H1 (cell line): ENCODE data around the gene H1-8. TPM values are rescaled to one million over a fixed set of nuclear protein-coding genes. Genes with fewer than 3 reads are reported as not detected.

Experiments
- CTCF ChIA-PET: fragments of 300-600 bp; sonication (Branson Sonifier 250); formaldehyde crosslinking; loops from one replicate; lab custom pipeline; 2021; ENCODE audit not compliant: partially characterized antibody; lab: Charles Lee
- POLR2A ChIA-PET: fragments of 300-600 bp; sonication (Branson Sonifier 250); formaldehyde crosslinking; loops from one replicate; lab custom pipeline; 2021; ENCODE audit warnings: inconsistent platforms; ENCODE audit not compliant: partially characterized antibody; lab: Charles Lee
- DNase-seq, 2 experiments: peaks; one replicate each; pipeline versions ENCODE4 v3.0.0 to v3.0.0-alpha.2; 2010 to 2022; ENCODE audit warnings: low spot score in 2 of 2, low read depth in 1 of 2, mixed read lengths in 1 of 2
- FAIRE-seq: peaks from 2 replicates; lab custom pipeline; 2011; peaks lifted over from hg19 to GRCh38; lab: Jason Lieb, UNC
- H2AFZ ChIP-seq: 2 replicates; pipeline ENCODE4 v1.8.1; 2012; ENCODE audit warnings: low read length, inconsistent platforms
- H2AK5ac ChIP-seq: 2 replicates; pipeline ENCODE4 v1.6.1; 2013; ENCODE audit warnings: low read depth, low read length
- H2BK120ac ChIP-seq: replicated peaks from 2 replicates; pipeline ENCODE3; 2013; ENCODE audit warnings: low read depth, low read length, inconsistent platforms
- H2BK12ac ChIP-seq: 2 replicates; pipeline ENCODE4 v1.6.1; 2013; ENCODE audit warnings: low read depth, low read length
- H2BK15ac ChIP-seq: 2 replicates; pipeline ENCODE4 v1.6.1; 2013; ENCODE audit warnings: low read length
- H2BK20ac ChIP-seq: 2 replicates; pipeline ENCODE4 v1.6.1; 2013; ENCODE audit warnings: low read length
- H2BK5ac ChIP-seq: 2 replicates; pipeline ENCODE4 v1.6.1; 2013; ENCODE audit warnings: low read depth, low read length
- H3K14ac ChIP-seq: 2 replicates; pipeline ENCODE4 v1.6.1; 2013; ENCODE audit warnings: inconsistent platforms; ENCODE audit not compliant: insufficient read length
- H3K18ac ChIP-seq: 2 replicates; pipeline ENCODE4 v1.6.1; 2013; ENCODE audit warnings: low read length; ENCODE audit errors: extremely low read depth
- H3K23ac ChIP-seq: 2 replicates; pipeline ENCODE4 v1.6.1; 2013; ENCODE audit warnings: inconsistent platforms; ENCODE audit not compliant: insufficient read length
- H3K23me2 ChIP-seq: 2 replicates; pipeline ENCODE4 v1.6.1; 2013; ENCODE audit warnings: low read depth, low read length
- H3K27ac ChIP-seq: 2 replicates; pipeline ENCODE4 v1.6.1; 2011; ENCODE audit warnings: low read depth, low read length, inconsistent platforms
- H3K27me3 ChIP-seq, 4 experiments: replicated peaks in 1 of 4; 1 replicate in 1 of 4; 2 replicates in 3 of 4; pipeline versions ENCODE4 v1.6.1 to v1.8.1; 2011 to 2013; ENCODE audit warnings: low read length in 3 of 4, mild to moderate bottlenecking in 3 of 4, inconsistent platforms in 2 of 4, mixed read lengths in 2 of 4, moderate library complexity in 1 of 4; ENCODE audit not compliant: control insufficient read depth in 3 of 4, insufficient read depth in 3 of 4; ENCODE audit errors: extremely low read depth in 1 of 4
- H3K36me3 ChIP-seq, 4 experiments: 2 replicates each; pipeline versions ENCODE4 v1.6.1 to v1.8.1; 2011 to 2013; ENCODE audit warnings: mild to moderate bottlenecking in 4 of 4, low read length in 3 of 4, moderate library complexity in 2 of 4, control low read depth in 1 of 4, inconsistent platforms in 1 of 4; ENCODE audit not compliant: insufficient read depth in 4 of 4, control insufficient read depth in 2 of 4
- H3K4ac ChIP-seq: replicated peaks from 2 replicates; pipeline ENCODE3; 2013; ENCODE audit warnings: low read length, low read depth, mixed read lengths, inconsistent platforms; ENCODE audit not compliant: insufficient read length
- H3K4me1 ChIP-seq, 4 experiments: replicated peaks in 1 of 4; 1 replicate in 1 of 4; 2 replicates in 3 of 4; pipeline versions ENCODE4 v1.6.1 to v1.8.1; 2011 to 2013; ENCODE audit warnings: low read length in 3 of 4, inconsistent platforms in 2 of 4, mixed read lengths in 1 of 4; ENCODE audit not compliant: insufficient read depth in 4 of 4, control insufficient read depth in 3 of 4
- H3K4me2 ChIP-seq, 2 experiments: 2 replicates each; pipeline versions ENCODE4 v1.6.1 to v1.8.1; 2011 to 2013; ENCODE audit warnings: low read depth in 2 of 2, low read length in 2 of 2, control low read depth in 1 of 2, inconsistent platforms in 1 of 2, mild to moderate bottlenecking in 1 of 2; ENCODE audit not compliant: insufficient read depth in 1 of 2
- H3K4me3 ChIP-seq, 4 experiments: fragments of 200-600, 300-600 bp in 1 of 4; sonication (generic), shearing (Covaris generic), sonication (Bioruptor Twin) in 1 of 4; 2 replicates each; pipeline versions ENCODE4 v1.5.1 to v1.8.1; 2011 to 2016; ENCODE audit warnings: low read length in 4 of 4, low read depth in 3 of 4, control low read depth in 2 of 4, inconsistent platforms in 2 of 4, mild to moderate bottlenecking in 2 of 4, mixed read lengths in 1 of 4, moderate library complexity in 1 of 4; ENCODE audit not compliant: insufficient read depth in 2 of 4; ENCODE audit errors: extremely low read depth in 1 of 4
- H3K56ac ChIP-seq: replicated peaks from 2 replicates; pipeline ENCODE3; 2013; ENCODE audit warnings: low read depth, mild to moderate bottlenecking, mixed read lengths, low read length, inconsistent platforms; ENCODE audit not compliant: insufficient read length
- H3K79me1 ChIP-seq: 2 replicates; pipeline ENCODE4 v1.6.1; 2013; ENCODE audit warnings: low read depth, low read length, control low read depth
- H3K79me2 ChIP-seq, 2 experiments: 2 replicates each; pipeline versions ENCODE4 v1.6.1 to v1.8.1; 2012 to 2013; ENCODE audit warnings: low read length in 2 of 2, mild to moderate bottlenecking in 2 of 2, inconsistent platforms in 1 of 2; ENCODE audit not compliant: insufficient read depth in 2 of 2, control insufficient read depth in 1 of 2
- H3K9ac ChIP-seq, 4 experiments: replicated peaks in 1 of 4; 1 replicate in 1 of 4; 2 replicates in 3 of 4; pipeline versions ENCODE4 v1.6.1 to v1.8.1; 2011 to 2013; ENCODE audit warnings: low read depth in 3 of 4, low read length in 3 of 4, control low read depth in 2 of 4, mild to moderate bottlenecking in 2 of 4, moderate library complexity in 2 of 4, inconsistent platforms in 1 of 4; ENCODE audit errors: extremely low read depth in 1 of 4
- H3K9me3 ChIP-seq, 2 experiments: 2 replicates each; pipeline versions ENCODE4 v1.6.1 to v1.8.1; 2012 to 2013; ENCODE audit warnings: mild to moderate bottlenecking in 2 of 2, moderate library complexity in 2 of 2, control low read depth in 1 of 2, inconsistent platforms in 1 of 2, low read depth in 1 of 2, low read length in 1 of 2, mixed read lengths in 1 of 2; ENCODE audit not compliant: insufficient read depth in 2 of 2
- H4K20me1 ChIP-seq, 2 experiments: replicated peaks in 1 of 2; 2 replicates each; pipeline versions ENCODE3 to v1.8.1; 2011 to 2013; ENCODE audit warnings: inconsistent platforms in 2 of 2, low read length in 2 of 2, mild to moderate bottlenecking in 1 of 2; ENCODE audit not compliant: insufficient read depth in 2 of 2, control insufficient read depth in 1 of 2
- H4K5ac ChIP-seq: 2 replicates; pipeline ENCODE4 v1.6.1; 2013; ENCODE audit warnings: low read length, low read depth, mixed read lengths, inconsistent platforms; ENCODE audit not compliant: insufficient read length
- H4K8ac ChIP-seq: 2 replicates; pipeline ENCODE4 v1.8.0; 2013; ENCODE audit warnings: mild to moderate bottlenecking, moderate library complexity, low read length, inconsistent platforms; ENCODE audit not compliant: insufficient read depth; ENCODE audit errors: extremely low read depth
- H4K91ac ChIP-seq: replicated peaks from 2 replicates; pipeline ENCODE3; 2013; ENCODE audit warnings: low read length, mixed read lengths, inconsistent platforms; ENCODE audit not compliant: insufficient read length
- ATF3 ChIP-seq: IDR thresholded peaks from 2 replicates; pipeline ENCODE4 v1.6.1; 2011; ENCODE audit warnings: low read depth, mild to moderate bottlenecking, low read length; ENCODE audit not compliant: insufficient read depth
- CBX8 ChIP-seq: fragments of 300-800, 300-1000 bp; sonication (generic); IDR thresholded peaks from 2 replicates; pipeline ENCODE4 v1.7.1; 2016; ENCODE audit warnings: low read depth, low read length, borderline replicate concordance
- JUN ChIP-seq: IDR thresholded peaks from 2 replicates; pipeline ENCODE4 v1.6.1; 2011; ENCODE audit warnings: low read depth, mild to moderate bottlenecking, improper control_type of control experiment, low read length
- POU5F1 ChIP-seq: IDR thresholded peaks from 2 replicates; pipeline ENCODE4 v1.6.1; 2011; ENCODE audit warnings: low read depth, mild to moderate bottlenecking, low read length, moderate library complexity
- SRF ChIP-seq: IDR thresholded peaks from 2 replicates; pipeline ENCODE4 v1.6.1; 2011; ENCODE audit warnings: mild to moderate bottlenecking, low read depth, low read length, moderate library complexity
- SUZ12 ChIP-seq: fragments of 200-600 bp; sonication (generic); IDR thresholded peaks from 2 replicates; pipeline ENCODE4 v1.6.1; 2012; ENCODE audit warnings: mild to moderate bottlenecking, inconsistent platforms, low read length, moderate library complexity, mixed read lengths
- TBP ChIP-seq: IDR thresholded peaks from 2 replicates; pipeline ENCODE4 v1.6.1; 2011; ENCODE audit warnings: low read depth, low read length, improper control_type of control experiment
- WGBS, 2 experiments: shearing (Covaris generic) in 1 of 2; methylation state at CpG; one replicate each; pipeline versions ENCODE4 v1.1.6 to v1.1.7; 2013 to 2015; ENCODE audit warnings: low lambda C conversion rate in 2 of 2, mixed read lengths in 2 of 2, inconsistent platforms in 1 of 2, low coverage in 1 of 2, missing lambda C conversion rate in 1 of 2; ENCODE audit not compliant: insufficient replicate concordance in 2 of 2, insufficient coverage in 1 of 2, insufficient read length in 1 of 2; ENCODE audit errors: extremely low coverage in 1 of 2, missing lambda C conversion rate in 1 of 2; 5-methylcytosine and 5-hydroxymethylcytosine counted together
- polyA plus RNA-seq, 7 experiments: library from polyadenylated mRNA; depleted of rRNA in 3 of 7; stranded (reverse) in 5 of 7; unstranded in 2 of 7; fragments of >200 nt in 5 of 7; fragments of 200-250 nt in 2 of 7; gene quantifications; 1 replicate in 5 of 7; 2 replicates in 1 of 7; 4 replicates in 1 of 7; pipeline versions ENCODE4 v1.2.1 to v1.2.3, GENCODE V29; 2011 to 2013; ENCODE audit warnings: missing spikeins in 2 of 7, mixed read lengths in 2 of 7
- total RNA-seq: library from RNA; stranded (reverse); fragmentation: NEBNext Ultra II Directional; extraction: Animal tissue kit (Norgen Biotek cat#: 25700); gene quantifications from 2 replicates; pipeline ENCODE4 v1.2.1, GENCODE V29; 2021

H1-8 gene
- total and polyA plus RNA-seq, 2 of the 8 experiments (the other 6 are each of a cell fraction or from before 2014, with no cell fraction given) = not detected

- 93% methylated on average over 18 of the region's 18 CpGs; no CpG with 5 or more reads in 1 of the 2 experiments for WGBS, 2 experiments
- Histone ChIP-seq H3K4ac (no peak overlapping the region), H3K4me2 (no peak overlapping the region), H2BK20ac (no peak overlapping the region), H3K14ac (no peak overlapping the region), H3K4me1 (peaks cover 0 to 19% (median 2%) of the 10 kb centered on the region in 4 experiments; a peak in 4 of 7 replicates), H3K27ac (no peak overlapping the region), H4K91ac (no peak overlapping the region), H3K23ac (no peak overlapping the region), H4K5ac (no peak overlapping the region), H4K20me1 (peaks cover 0 to 2% of the 10 kb centered on the region in 2 experiments), H2AFZ (no peak overlapping the region), H2BK12ac (no peak overlapping the region), H3K56ac (no peak overlapping the region), H2BK15ac (no peak overlapping the region), H3K9ac (no peak overlapping the region; a peak in 1 of 7 replicates), H3K4me3 (no peak overlapping the region), H3K9me3 (no peaks in the 10 kb centered on the region), H3K79me1 (no peaks in the 10 kb centered on the region), H3K79me2 (no peaks in the 10 kb centered on the region), H3K27me3 (no peaks in the 10 kb centered on the region), H3K36me3 (no peaks in the 10 kb centered on the region), H2AK5ac (no peak overlapping the region), H2BK5ac (no peak overlapping the region; the same call in 1 of the 2 replicates), H3K23me2 (no peaks in the 10 kb centered on the region), H4K8ac (no peak overlapping the region), H2BK120ac (no peak overlapping the region), H3K18ac (no peak overlapping the region)
- TF ChIP-seq TBP = no peak
- no peak for TF ChIP-seq SRF
- no peak for TF ChIP-seq POU5F1
- no peak for TF ChIP-seq CBX8
- no peak for TF ChIP-seq ATF3
- no peak for TF ChIP-seq SUZ12
- TF ChIP-seq JUN = no peak
- ChIA-PET POLR2A (no interaction called here), CTCF (interaction anchor here (1.0 to 1.2 kb wide), 3 partner anchors 29 to 82 kb away, joined by 3 read pairs; partner anchors contain the start of gene H1-8)
- FAIRE-seq = no peak
- no peak for DNase-seq
These were observed 29.6 kb downstream of the H1-8 start for GRCh38 chr3:129572603-129573002.
